ENCODE results near the gene ATXN7L1. TPM values are rescaled to one million over a fixed set of nuclear protein-coding genes. Genes with fewer than 3 reads are reported as not detected.

ATXN7L1 gene
- total and polyA plus RNA-seq, 8 donors, result 13.0 to 15.5 (median 13.8) TPM

DNA sequence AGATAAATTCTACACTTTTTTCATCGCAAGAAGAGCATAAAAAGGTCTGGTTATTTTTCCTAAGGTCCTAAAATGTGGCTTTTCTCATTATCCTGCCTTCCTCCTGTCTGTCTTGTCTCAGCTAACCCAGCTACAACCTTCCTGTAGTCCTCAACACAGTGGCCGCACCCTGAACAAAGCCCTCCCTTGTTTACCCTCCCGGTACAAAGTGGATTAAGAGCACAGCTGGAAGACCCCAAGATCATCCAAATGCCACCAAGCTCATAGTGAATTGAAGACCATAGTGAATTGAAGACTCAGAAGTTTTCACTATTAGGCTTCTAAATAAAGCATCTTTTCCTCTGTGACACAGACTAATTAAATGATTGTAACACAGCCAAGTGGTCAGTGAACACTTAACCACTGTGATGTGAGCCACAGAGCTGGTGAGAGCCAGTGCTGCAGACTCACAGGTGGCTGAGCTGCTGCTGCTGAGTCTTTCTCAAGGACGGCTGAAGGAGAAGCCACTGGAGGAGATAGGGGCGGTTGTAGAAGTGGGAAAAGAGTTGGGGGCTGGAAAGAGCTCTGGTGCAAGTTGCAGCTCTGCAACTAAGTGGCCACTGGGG is 123.6 kb downstream of the ATXN7L1 start:
- peaks cover 0 to 6% of the 10 kb centered on the region in 2 donors for H3K36me3 ChIP-seq
- intact Hi-C loops (cut with DNase I), result no loop called here
- no peak for DNase-seq
- no peaks in the 10 kb centered on the region for H3K27me3 ChIP-seq
- H3K27ac ChIP-seq, result no peak overlapping the region
- H3K9me3 ChIP-seq, result no peaks in the 10 kb centered on the region
- ATAC-seq, result no peak
- no peak for TF ChIP-seq CTCF (IDR thresholded peaks at IDR 0.05)
- no peaks in the 10 kb centered on the region for H3K4me1 ChIP-seq
- H3K4me3 ChIP-seq, result no peak overlapping the region

GRCh38 chr7:105751054-105751453 is 125.3 kb downstream of the ATXN7L1 start:
- peaks cover 0 to 6% of the 10 kb centered on the region in 2 donors for H3K36me3 ChIP-seq
- H3K27me3 ChIP-seq, result no peaks in the 10 kb centered on the region
- H3K4me3 ChIP-seq, result no peak overlapping the region
- no peak overlapping the region for H3K27ac ChIP-seq
- DNase-seq (no peak), ATAC-seq (no peak)
- no peaks in the 10 kb centered on the region for H3K4me1 ChIP-seq
- intact Hi-C loops (cut with DNase I), result no loop called here
- H3K9me3 ChIP-seq, result no peaks in the 10 kb centered on the region
- no peak for TF ChIP-seq CTCF (IDR thresholded peaks at IDR 0.05)

- peaks cover 0 to 6% of the 10 kb centered on the region in 2 donors for H3K36me3 ChIP-seq
- no peaks in the 10 kb centered on the region for H3K27me3 ChIP-seq
- no peak for ATAC-seq
- H3K4me1 ChIP-seq, result no peaks in the 10 kb centered on the region
- no peak overlapping the region for H3K27ac ChIP-seq
- no peak overlapping the region for H3K4me3 ChIP-seq
- TF ChIP-seq CTCF (IDR thresholded peaks at IDR 0.05), result no peak
- DNase-seq, result no peak
- intact Hi-C loops (cut with DNase I), result no loop called here
- no peaks in the 10 kb centered on the region for H3K9me3 ChIP-seq
Observed at GRCh38 chr7:105748701-105749100, 127.7 kb downstream of the ATXN7L1 start.

GRCh38 chr7:105745681-105746330 is 130.6 kb downstream of the ATXN7L1 start:
- H3K9me3 ChIP-seq, result no peaks in the 10 kb centered on the region
- H3K4me3 ChIP-seq, result no peak overlapping the region
- intact Hi-C loops (cut with DNase I), result no loop called here

More at GRCh38 chr7:105745681-105746330, 130.6 kb downstream of the ATXN7L1 start:
- Histone ChIP-seq H3K36me3 (no peaks in the 10 kb centered on the region), H3K4me1 (no peaks in the 10 kb centered on the region), H3K27me3 (no peaks in the 10 kb centered on the region), H3K27ac (no peak overlapping the region)
- no peak for ATAC-seq
- DNase-seq, result no peak
- no peak for TF ChIP-seq CTCF (IDR thresholded peaks at IDR 0.05)

Measured in left lung (tissue), 10 donors.